WI38 (cell line): ENCODE data around the gene CDKAL1.

Experiments
- H3K4me3 ChIP-seq: 2 replicates; pipeline ENCODE4 v1.5.1; 2011; ENCODE audit warnings: low read depth, mild to moderate bottlenecking, control low read depth, low read length
- CTCF ChIP-seq: IDR thresholded peaks from 2 replicates; pipeline ENCODE4 v1.5.1; 2012; ENCODE audit warnings: low read depth, mild to moderate bottlenecking, control low read depth, low read length

Gene CDKAL1

GRCh38 chr6:21151119-21151518, 616.9 kb downstream of the CDKAL1 start:
- H3K4me3 ChIP-seq, result no peak overlapping the region

GRCh38 chr6:21151530-21151929, 617.3 kb downstream of the CDKAL1 start:
- no peak overlapping the region for H3K4me3 ChIP-seq
- TF ChIP-seq CTCF, result no peak

More at GRCh38 chr6:21151119-21151518, 616.9 kb downstream of the CDKAL1 start:
- no peak for TF ChIP-seq CTCF

DNA sequence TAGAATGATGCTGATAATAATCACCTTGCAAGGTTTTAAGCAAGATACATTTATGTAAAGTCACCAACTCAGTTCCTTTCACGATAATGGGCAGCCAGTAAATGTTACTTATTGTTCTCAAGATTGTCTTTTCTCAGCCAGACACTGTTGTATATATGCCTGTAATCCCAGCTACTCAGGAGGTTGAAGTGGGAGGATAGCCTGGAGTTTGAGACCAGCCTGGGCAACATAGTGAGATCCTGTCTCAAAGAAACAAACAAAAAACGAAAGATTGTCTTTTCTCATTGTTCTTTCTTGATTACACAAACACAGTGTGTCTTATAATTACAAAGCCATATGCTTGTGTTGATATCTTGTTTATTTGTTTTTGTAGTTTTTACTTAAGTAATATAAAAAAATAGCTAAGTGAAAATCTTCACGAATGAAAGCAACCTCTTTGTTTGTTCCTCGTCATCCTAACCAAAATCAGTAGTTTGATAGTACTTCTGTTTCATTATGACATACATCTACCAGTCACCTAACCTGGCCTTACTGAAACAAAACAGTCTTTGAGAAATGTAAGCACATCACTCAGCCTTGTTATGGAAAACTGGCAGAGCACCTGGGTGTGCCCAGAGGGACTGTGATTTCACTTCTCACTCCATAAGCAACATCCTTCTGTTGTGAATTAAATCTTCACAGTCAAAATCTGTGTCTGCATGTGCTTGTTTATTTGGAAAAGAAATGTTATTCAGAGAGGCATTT, 623.1 kb downstream of the CDKAL1 start:
- no peak overlapping the region for H3K4me3 ChIP-seq
- TF ChIP-seq CTCF, result no peak

DNA sequence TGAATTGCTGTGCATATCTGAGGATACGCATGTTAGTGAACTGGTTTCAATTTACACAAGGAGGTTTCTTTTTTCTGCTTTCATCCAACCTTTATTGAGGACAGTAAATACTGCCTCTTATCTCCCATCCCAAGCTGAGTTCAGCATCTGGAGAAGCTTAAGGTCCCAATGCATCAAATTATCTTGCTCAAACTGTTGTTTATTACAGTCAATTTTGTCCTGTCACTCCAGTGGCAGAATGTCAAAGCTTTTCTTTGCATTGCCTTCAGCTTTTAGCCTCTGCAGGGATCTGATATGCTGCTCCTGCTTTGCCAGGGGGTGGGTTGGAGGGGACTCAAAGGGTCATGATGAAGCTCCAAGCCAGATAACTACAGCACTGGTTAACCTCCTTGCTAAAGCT, 623.9 kb downstream of the CDKAL1 start:
- TF ChIP-seq CTCF, result no peak
- H3K4me3 ChIP-seq, result no peak overlapping the region

- TF ChIP-seq CTCF, result no peak
- H3K4me3 ChIP-seq, result no peak overlapping the region
Observed at GRCh38 chr6:21158873-21159272, 624.6 kb downstream of the CDKAL1 start.

- no peak for TF ChIP-seq CTCF
- H3K4me3 ChIP-seq, result no peak overlapping the region
Observed at GRCh38 chr6:21159465-21159864, 625.2 kb downstream of the CDKAL1 start.

GRCh38 chr6:21161707-21162106, 627.5 kb downstream of the CDKAL1 start:
- TF ChIP-seq CTCF, result no peak

More at GRCh38 chr6:21161707-21162106, 627.5 kb downstream of the CDKAL1 start:
- H3K4me3 ChIP-seq, result no peak overlapping the region
